ENCODE measurements around the gene RAPGEF4.
A peak's percentile ranks its signal among the peaks of the same experiment; 100 is the strongest.

The RAPGEF4 gene

GRCh38 chr2:173048897-173049661 is 313.4 kb downstream of the RAPGEF4 start:
- TF ChIP-seq POLR2AphosphoS5 (IDR thresholded peaks at IDR 0.05; ENCODE audit: low read depth, low read length) (peak; percentile 52; the same call in 1 of the 2 replicates), REST (IDR thresholded peaks at IDR 0.05; ENCODE audit: insufficient read depth in 1 of 2, low read depth in 2 of 2, low read length in 2 of 2) (0 out of 4 replicates have a peak, but pooled peaks of 1 of the 2 experiments have one; percentile 40), FOXP2 (optimal IDR thresholded peaks at IDR 0.05; ENCODE audit: borderline replicate concordance, extremely low read depth, extremely low read length, insufficient read depth) (no peak), SIN3A (IDR thresholded peaks at IDR 0.05; ENCODE audit: borderline replicate concordance, insufficient read depth, low read length) (0 out of 2 replicates have a peak, but pooled peaks have one; percentile 26), TAF1 (IDR thresholded peaks at IDR 0.05; ENCODE audit: borderline replicate concordance, insufficient read depth, low read length) (peak; percentile 50; the same call in 1 of the 2 replicates)

- no peak for TF ChIP-seq FOXP2 (optimal IDR thresholded peaks at IDR 0.05; ENCODE audit: borderline replicate concordance, extremely low read depth, extremely low read length, insufficient read depth)
- TF ChIP-seq TAF1 (IDR thresholded peaks at IDR 0.05; ENCODE audit: borderline replicate concordance, insufficient read depth, low read length) = no peak
- no peak for TF ChIP-seq SIN3A (IDR thresholded peaks at IDR 0.05; ENCODE audit: borderline replicate concordance, insufficient read depth, low read length)
- TF ChIP-seq POLR2AphosphoS5 (IDR thresholded peaks at IDR 0.05; ENCODE audit: low read depth, low read length) = no peak
- no peak for TF ChIP-seq REST (IDR thresholded peaks at IDR 0.05; ENCODE audit: insufficient read depth in 1 of 2, low read depth in 2 of 2, low read length in 2 of 2)
These were observed 314.2 kb downstream of the RAPGEF4 start for GRCh38 chr2:173049831-173050230.

GRCh38 chr2:173050684-173051083 is 315.0 kb downstream of the RAPGEF4 start:
- TF ChIP-seq REST (IDR thresholded peaks at IDR 0.05; ENCODE audit: insufficient read depth in 1 of 2, low read depth in 2 of 2, low read length in 2 of 2) (no peak), SIN3A (IDR thresholded peaks at IDR 0.05; ENCODE audit: borderline replicate concordance, insufficient read depth, low read length) (no peak), TAF1 (IDR thresholded peaks at IDR 0.05; ENCODE audit: borderline replicate concordance, insufficient read depth, low read length) (no peak), FOXP2 (optimal IDR thresholded peaks at IDR 0.05; ENCODE audit: borderline replicate concordance, extremely low read depth, extremely low read length, insufficient read depth) (no peak), POLR2AphosphoS5 (IDR thresholded peaks at IDR 0.05; ENCODE audit: low read depth, low read length) (no peak)

- TF ChIP-seq REST (IDR thresholded peaks at IDR 0.05; ENCODE audit: insufficient read depth in 1 of 2, low read depth in 2 of 2, low read length in 2 of 2) (peak in 1 of 2 experiments; percentile 77; a peak in 2 of 4 replicates), FOXP2 (optimal IDR thresholded peaks at IDR 0.05; ENCODE audit: borderline replicate concordance, extremely low read depth, extremely low read length, insufficient read depth) (no peak), POLR2AphosphoS5 (IDR thresholded peaks at IDR 0.05; ENCODE audit: low read depth, low read length) (peak; percentile 70), SIN3A (IDR thresholded peaks at IDR 0.05; ENCODE audit: borderline replicate concordance, insufficient read depth, low read length) (peak; percentile 76; the same call in 1 of the 2 replicates), TAF1 (IDR thresholded peaks at IDR 0.05; ENCODE audit: borderline replicate concordance, insufficient read depth, low read length) (peak; percentile 63; the same call in 1 of the 2 replicates)
These were observed 316.0 kb downstream of the RAPGEF4 start for GRCh38 chr2:173051463-173052215.
